GM13977 (cell line): Measurements from ENCODE around the gene ABCA2.
A peak's percentile ranks its signal among the peaks of the same experiment; 100 is the strongest.

Experiments
- DNase-seq: peaks from one replicate; pipeline ENCODE4 v3.0.0; 2012; ENCODE audit warnings: low spot score
- in situ Hi-C: fragments of 300-500 bp; cut with MboI; formaldehyde crosslinking; loops from one replicate; pipeline ENCODE4 v1.12.0; 2022; ENCODE audit warnings: low sequenced_read_pairs, low pct_unique_long_range_greater_than_20kb, mixed read lengths, inconsistent platforms; ENCODE audit not compliant: unreplicated experiment
- TF ChIP-seq, protein P1 (sequence below): IDR thresholded peaks from 2 replicates; pipeline ENCODE4 v1.5.1; 2012; ENCODE audit warnings: mild to moderate bottlenecking, control low read depth; ENCODE audit not compliant: insufficient read depth; ENCODE audit errors: extremely low read depth, missing control alignments

Gene ABCA2

DNA sequence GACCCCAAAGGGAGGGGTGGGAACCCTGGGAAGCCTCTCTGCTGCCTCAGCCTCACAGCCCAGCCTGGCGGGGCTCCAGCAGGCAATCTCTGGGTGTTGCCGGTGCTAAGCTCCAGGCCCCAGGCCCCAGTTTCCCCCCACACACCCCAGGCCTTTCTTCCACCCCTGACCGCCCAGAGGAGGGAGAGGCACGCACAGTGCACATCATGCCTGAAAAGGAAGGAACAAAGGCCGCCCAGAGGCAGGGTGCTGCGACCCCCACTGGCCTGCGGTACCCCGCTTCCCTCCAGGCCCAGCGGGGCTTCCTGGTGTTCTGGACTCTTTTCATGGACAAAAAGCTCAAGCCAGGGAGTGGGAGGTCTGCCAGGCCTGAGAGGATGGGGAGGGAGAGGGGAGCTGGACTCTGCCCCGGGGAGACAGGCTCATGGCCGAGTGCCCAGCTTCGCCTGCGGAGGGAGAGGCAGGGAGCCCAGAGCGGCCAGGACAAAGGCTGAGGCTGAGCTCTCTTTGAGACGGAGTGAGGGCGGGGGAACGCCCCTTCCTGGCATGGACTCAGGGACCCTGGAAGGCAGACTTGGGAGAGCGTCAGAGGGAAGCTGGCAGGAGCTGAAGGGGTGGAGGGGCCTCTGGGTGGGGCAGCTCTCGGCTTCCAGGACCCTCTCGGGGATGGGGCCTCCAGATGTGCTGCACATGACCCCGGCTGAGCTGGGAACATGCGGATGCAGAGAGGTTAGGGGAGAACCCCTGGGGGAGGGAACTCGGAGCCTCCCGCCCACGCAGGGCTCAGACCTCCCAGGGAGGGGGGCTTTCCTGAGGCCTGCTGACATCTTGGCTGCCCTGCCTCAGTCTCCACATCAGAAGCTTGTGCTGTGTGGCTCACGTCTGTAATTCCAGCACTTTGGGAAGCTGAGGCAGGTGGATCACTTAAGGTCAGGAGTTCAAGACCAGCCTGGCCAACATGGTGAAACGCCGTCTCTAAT is 27.6 kb upstream of the ABCA2 start:
- in situ Hi-C loops: no loop called here
- TF ChIP-seq, protein P1, sequence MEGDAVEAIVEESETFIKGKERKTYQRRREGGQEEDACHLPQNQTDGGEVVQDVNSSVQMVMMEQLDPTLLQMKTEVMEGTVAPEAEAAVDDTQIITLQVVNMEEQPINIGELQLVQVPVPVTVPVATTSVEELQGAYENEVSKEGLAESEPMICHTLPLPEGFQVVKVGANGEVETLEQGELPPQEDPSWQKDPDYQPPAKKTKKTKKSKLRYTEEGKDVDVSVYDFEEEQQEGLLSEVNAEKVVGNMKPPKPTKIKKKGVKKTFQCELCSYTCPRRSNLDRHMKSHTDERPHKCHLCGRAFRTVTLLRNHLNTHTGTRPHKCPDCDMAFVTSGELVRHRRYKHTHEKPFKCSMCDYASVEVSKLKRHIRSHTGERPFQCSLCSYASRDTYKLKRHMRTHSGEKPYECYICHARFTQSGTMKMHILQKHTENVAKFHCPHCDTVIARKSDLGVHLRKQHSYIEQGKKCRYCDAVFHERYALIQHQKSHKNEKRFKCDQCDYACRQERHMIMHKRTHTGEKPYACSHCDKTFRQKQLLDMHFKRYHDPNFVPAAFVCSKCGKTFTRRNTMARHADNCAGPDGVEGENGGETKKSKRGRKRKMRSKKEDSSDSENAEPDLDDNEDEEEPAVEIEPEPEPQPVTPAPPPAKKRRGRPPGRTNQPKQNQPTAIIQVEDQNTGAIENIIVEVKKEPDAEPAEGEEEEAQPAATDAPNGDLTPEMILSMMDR: no peak
- DNase-seq: no peak

DNA sequence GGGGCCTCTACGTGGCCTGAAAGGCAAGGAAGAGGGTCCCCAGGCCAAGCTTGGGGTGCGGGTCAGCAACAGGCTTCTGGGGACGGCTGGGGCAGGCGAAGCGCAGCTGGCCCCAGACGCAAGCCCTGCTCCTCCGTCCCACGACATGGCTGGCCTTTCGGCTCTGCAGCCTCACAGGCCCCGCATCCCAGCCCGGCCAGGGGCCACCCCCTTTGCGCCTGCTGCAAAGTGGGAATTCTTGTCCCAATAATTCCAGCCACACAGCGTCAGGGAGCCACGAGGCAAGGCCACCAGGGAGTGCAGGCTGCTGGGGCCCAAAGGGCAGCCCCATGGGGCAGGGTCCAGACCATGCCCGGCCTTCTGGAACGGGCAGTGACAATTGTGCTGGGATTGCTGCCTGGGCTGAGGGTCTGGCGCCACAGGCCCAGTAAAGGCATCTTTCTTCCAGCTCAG is 26.9 kb upstream of the ABCA2 start:
- TF ChIP-seq, protein P1: no peak
- DNase-seq: no peak
- in situ Hi-C loops: no loop called here

DNA sequence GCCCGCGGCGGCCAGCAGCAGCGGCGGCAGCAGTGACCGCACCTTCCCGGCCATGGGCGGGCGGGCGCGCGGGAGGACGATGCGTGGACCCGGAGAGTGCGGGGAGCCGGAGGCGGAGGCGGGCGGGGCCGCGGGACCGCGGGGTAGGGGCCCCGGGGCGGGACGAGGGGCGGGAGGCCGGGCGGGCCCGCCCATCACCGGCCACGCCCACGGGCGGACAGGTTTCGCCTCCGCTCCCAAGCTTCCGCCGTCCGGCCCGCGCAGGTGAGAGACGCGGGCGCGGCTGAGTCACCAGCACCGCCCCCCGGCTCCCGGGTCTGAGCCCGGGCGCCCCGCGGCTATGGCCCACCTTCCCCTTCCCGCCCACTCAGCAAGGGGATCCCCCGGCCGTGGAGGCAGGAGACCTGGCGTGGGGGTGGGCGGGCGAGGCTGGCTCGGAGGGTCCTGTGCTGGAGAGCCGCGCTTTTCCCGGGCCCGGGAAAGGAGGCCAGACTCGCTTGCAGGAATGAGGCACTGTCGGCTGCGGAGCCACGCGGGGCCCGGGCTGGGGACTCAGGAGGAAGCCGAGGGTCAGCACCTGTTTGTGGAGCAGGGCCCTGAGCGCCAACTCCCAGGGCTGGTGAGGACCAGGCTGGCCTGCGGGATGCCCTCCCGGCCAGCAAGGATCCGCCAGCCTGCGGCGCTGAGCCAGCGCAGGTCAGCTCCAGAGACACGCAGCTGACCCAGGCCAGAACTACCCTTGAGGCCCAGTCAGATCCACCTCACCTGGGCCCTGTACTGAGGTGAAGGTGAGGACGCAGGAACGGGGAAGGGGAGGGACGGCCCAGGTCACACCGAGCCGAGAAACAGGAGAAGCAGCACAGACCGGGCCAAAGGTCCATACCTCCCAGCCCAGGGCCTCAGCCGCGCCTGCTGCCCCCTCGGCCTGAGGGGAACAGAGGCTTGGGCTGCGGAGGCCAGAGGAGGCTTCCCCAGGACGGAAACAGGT is 26.2 kb upstream of the ABCA2 start, which contains the start of gene ENTPD2:
ENTPD2 (minus strand) TSS at position 118 of the 988 bp plus-strand sequence; CDS start at position 54, 64 bp downstream.
- in situ Hi-C loops: no loop called here

DNA sequence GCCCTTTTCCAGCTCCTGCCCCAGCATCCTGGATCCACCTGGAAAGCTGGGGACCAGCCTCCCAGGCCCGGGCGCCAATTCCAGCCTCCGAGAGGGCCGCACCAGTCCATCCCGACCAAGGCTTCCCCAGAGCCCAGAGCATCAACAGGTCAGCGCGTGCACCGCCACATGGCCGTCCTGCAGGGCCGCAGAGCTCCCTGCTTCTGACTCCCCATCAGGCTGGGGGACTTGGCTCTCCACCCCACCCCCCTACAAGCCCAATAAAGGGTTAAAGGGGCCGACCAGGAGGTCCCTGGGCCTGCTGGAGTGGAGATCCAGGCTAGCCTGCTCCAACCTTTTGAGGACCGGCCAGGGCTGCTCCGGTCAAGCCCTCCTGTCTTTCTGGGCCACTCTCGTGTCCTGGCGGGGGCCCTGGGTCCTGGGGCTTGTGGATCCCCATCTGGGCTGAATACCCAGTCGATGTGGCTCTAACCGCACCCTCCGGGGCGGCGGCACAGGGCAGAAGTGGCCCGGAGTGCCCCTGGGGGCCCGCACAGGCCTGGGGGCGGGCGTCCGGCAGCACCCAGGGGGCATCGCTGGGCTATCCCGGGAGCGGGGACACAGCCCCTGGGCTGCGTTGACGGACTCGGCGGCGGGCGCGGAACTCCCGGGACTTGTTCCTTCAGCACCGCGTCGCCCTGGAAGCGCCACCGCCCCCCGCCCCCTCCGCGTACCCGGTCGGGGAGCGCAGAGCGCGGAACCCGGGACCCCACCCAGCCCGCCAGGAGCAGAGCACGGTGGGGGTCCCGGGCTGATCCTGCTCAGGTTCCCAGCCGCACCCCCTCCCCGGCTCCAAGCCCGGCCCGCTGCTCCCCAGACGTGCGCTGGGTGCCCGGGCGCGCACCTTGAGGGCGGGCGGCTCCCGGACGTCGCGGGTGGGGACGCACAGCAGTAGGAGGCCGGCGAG is 25.2 kb upstream of the ABCA2 start:
- TF ChIP-seq, protein P1: no peak
- in situ Hi-C loops: no loop called here
- no peak for DNase-seq

More for the DNA sequence above, 26.2 kb upstream of the ABCA2 start, which contains the start of gene ENTPD2:
- TF ChIP-seq, protein P1: no peak
- DNase-seq: peak; percentile 81

DNA sequence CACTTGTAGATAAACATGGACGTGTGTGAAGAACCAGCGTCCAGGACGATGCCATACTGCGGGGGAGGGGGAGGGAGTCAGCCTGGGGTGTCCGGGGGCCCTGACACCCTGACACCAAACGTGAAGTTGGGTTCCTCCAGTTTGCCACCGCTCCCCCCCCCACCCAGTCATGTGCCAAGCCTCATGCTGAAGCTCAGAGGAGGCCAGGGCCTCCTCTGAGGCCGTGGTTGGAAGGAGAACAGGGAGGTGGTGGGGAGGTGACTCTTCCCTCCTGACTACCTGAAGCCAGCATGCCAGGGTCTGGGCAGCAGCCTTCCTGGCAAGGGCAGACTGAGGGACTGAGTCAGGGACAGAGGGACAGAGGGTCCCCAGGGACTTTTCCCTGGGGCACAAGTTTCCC is 24.3 kb upstream of the ABCA2 start:
- TF ChIP-seq, protein P1: no peak
- DNase-seq: no peak
- in situ Hi-C loops: no loop called here
